ENCODE data around the gene CA14.
"Not testable (repeated sequence)": the region's sequence is repeated elsewhere in the genome, so short reads cannot be mapped to it uniquely, and the experiment has no call there.

DNA sequence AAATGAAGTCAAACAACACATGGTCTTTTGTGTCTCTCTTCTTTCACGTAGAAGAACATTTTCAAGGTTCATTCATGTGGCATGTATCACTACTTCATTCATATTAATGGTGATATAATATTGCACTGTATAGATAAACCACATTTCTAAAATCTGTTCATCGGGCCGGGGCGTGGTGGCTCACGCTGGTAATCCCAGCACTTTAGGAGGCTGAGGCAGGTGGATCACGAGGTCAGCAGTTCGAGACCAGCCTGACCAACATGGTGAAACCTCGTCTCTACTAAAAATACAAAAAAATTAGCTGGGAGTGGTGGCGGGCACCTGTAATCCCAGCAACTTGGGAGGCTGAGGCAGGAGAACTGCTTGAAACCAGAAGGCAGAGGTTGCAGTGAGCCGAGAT lies 29.3 kb upstream of the CA14 start:
- TF ChIP-seq, protein P1, sequence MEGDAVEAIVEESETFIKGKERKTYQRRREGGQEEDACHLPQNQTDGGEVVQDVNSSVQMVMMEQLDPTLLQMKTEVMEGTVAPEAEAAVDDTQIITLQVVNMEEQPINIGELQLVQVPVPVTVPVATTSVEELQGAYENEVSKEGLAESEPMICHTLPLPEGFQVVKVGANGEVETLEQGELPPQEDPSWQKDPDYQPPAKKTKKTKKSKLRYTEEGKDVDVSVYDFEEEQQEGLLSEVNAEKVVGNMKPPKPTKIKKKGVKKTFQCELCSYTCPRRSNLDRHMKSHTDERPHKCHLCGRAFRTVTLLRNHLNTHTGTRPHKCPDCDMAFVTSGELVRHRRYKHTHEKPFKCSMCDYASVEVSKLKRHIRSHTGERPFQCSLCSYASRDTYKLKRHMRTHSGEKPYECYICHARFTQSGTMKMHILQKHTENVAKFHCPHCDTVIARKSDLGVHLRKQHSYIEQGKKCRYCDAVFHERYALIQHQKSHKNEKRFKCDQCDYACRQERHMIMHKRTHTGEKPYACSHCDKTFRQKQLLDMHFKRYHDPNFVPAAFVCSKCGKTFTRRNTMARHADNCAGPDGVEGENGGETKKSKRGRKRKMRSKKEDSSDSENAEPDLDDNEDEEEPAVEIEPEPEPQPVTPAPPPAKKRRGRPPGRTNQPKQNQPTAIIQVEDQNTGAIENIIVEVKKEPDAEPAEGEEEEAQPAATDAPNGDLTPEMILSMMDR (conservative IDR thresholded peaks at IDR 0.05; ENCODE audit: low read depth, low read length) = not testable (repeated sequence)
- TF ChIP-seq EZH2 (IDR thresholded peaks at IDR 0.05; ENCODE audit: borderline replicate concordance, low read depth, low read length, poor library complexity, severe bottlenecking) = not testable (repeated sequence)

Data from A673 (cell line).